Activated CD4-positive, alpha-beta T cell treated with anti-CD3 and anti-CD28 coated beads, Interleukin-2, amount 10 ng/mL, durations not matched to agents 7 days and 5 days (primary cell): Measurements from ENCODE around the gene POT1. TPM values are rescaled to one million over a fixed set of nuclear protein-coding genes. Genes with fewer than 3 reads are reported as not detected.

Experiments
- CTCF ChIA-PET: fragments of 350-600 bp; sonication (Branson Sonifier 250); formaldehyde crosslinking; loops from one replicate; lab custom pipeline; 2021; ENCODE audit warnings: antibody characterized with exemption; lab: Charles Lee
- POLR2A ChIA-PET: fragments of 350-600 bp; sonication (Branson Sonifier 250); formaldehyde crosslinking; loops from one replicate; lab custom pipeline; 2021; ENCODE audit warnings: antibody characterized with exemption; lab: Charles Lee
- DNase-seq: peaks from one replicate; pipeline ENCODE4 v3.0.0-alpha.2; 2020
- H3K27ac Mint-ChIP-seq: one replicate; pipeline ENCODE4 v1.8.0; 2021; ENCODE audit warnings: mild to moderate bottlenecking, moderate library complexity, mixed read lengths
- H3K27me3 Mint-ChIP-seq: one replicate; pipeline ENCODE4 v1.8.0; 2021; ENCODE audit warnings: mixed read lengths
- H3K36me3 Mint-ChIP-seq: one replicate; pipeline ENCODE4 v1.8.0; 2021; ENCODE audit warnings: low read depth, mixed read lengths
- H3K4me1 Mint-ChIP-seq: one replicate; pipeline ENCODE4 v1.8.0; 2021; ENCODE audit warnings: mixed read lengths
- H3K4me3 Mint-ChIP-seq: one replicate; pipeline ENCODE4 v1.8.0; 2021; ENCODE audit warnings: mild to moderate bottlenecking, moderate library complexity, mixed read lengths
- H3K9me3 Mint-ChIP-seq: one replicate; pipeline ENCODE4 v1.8.0; 2021; ENCODE audit warnings: mixed read lengths
- total RNA-seq, 2 experiments: library from RNA; stranded (reverse); gene quantifications; one replicate each; pipeline ENCODE4 v1.2.3, GENCODE V29; 2021

The POT1 gene
- total RNA-seq, 2 experiments from 2014 or later: 27.8 to 36.2 TPM

DNA sequence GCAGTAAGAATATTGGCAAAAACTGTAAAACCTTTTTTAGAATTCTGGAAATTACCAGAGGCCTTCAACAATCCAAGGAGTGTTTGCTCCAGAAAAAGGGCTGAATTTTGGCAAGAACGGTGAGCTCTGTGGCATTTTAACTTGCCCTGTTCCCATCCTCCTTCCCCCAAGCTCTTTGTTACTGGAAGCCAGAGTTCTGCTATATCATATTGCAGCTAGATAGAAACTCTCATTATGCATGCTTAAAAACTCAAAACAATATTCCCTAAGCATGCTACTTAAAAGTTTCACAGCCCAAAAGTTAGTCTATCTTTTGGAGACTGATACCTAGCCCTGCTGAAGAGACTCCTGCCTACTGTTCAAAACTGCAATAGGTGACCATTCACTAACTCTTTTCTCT lies 93.5 kb downstream of the POT1 start:
- no peaks in the 10 kb centered on the region for H3K9me3 Mint-ChIP-seq
- H3K4me1 Mint-ChIP-seq: no peaks in the 10 kb centered on the region
- H3K4me3 Mint-ChIP-seq: no peak overlapping the region
- POLR2A ChIA-PET: no interaction called here
- peaks cover 17% of the 10 kb centered on the region for H3K36me3 Mint-ChIP-seq
- no peak for DNase-seq
- no peaks in the 10 kb centered on the region for H3K27me3 Mint-ChIP-seq
- CTCF ChIA-PET: no interaction called here
- H3K27ac Mint-ChIP-seq: no peak overlapping the region

DNA sequence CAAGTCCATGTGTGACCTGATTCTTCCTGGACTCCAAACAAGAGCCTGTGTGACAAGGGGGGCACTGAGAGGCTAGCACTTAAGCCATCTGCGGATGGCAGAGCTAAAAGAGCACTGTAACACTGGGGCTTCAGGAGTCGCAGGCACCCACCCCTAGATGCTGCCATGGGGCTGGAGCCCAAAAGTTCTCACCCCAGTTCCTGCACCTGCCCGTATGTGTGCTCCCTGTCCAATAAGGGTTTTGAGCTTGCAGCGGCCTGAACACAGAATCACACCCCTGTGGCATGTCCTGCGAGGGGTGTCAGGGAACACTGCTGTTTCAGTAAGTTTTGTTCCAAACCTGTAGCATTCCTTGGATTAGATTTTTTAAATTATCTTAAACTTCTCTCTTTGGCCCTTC lies 110.8 kb downstream of the POT1 start:
- no peak for DNase-seq
- no peak overlapping the region for H3K4me3 Mint-ChIP-seq
- no peaks in the 10 kb centered on the region for H3K9me3 Mint-ChIP-seq
- POLR2A ChIA-PET: no interaction called here
- CTCF ChIA-PET: no interaction called here
- H3K27ac Mint-ChIP-seq: no peak overlapping the region
- peaks cover 5% of the 10 kb centered on the region for H3K27me3 Mint-ChIP-seq
- peaks cover 13% of the 10 kb centered on the region for H3K36me3 Mint-ChIP-seq
- peaks cover 4% of the 10 kb centered on the region for H3K4me1 Mint-ChIP-seq

DNA sequence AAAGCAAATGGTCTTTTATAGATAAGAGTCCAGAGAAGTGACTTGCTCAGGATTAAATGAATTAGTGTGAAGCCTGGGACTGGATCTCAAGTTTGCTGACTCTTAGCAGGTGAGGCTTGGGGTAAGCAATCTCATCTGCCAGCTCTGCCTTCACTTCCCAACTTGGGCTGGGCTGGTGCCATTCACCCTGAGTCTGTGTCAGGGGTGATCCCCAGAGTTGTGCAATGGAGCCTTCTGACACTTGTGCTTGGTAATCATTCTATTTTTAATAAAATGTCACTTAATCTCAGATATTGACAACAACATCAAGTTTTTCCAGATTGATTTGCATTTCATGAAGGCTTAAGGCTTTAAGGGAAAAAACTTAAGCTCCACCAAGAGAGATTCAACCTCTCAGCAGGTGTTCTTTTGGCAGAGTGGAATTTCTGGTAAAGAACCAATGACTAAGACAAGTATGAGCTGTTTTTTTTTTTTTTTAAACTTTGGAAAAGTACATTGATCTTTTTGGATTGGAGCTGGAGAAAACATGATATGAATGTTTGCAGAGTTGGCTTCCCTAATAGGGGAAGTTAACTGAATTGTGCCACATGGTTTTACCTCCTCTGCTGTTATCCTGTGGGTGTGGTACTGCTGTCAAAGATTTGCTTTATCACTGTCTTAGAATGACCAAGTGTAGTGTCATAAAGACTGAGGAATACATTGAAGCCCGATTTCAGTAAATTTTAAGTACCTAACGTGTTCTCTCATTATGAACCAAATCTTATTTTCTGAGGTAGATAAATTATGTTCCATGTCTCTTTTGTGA lies 115.4 kb downstream of the POT1 start:
- CTCF ChIA-PET: no interaction called here
- Mint-ChIP-seq H3K4me3 (no peak overlapping the region), H3K4me1 (no peaks in the 10 kb centered on the region), H3K27me3 (peaks cover 13% of the 10 kb centered on the region), H3K36me3 (no peaks in the 10 kb centered on the region), H3K27ac (no peak overlapping the region), H3K9me3 (no peaks in the 10 kb centered on the region)
- POLR2A ChIA-PET: interaction anchor here (0.6 kb wide), 1 partner anchor 926 kb away, joined by 5 read pairs; no protein-coding TSS in a partner anchor
- DNase-seq: no peak

DNA sequence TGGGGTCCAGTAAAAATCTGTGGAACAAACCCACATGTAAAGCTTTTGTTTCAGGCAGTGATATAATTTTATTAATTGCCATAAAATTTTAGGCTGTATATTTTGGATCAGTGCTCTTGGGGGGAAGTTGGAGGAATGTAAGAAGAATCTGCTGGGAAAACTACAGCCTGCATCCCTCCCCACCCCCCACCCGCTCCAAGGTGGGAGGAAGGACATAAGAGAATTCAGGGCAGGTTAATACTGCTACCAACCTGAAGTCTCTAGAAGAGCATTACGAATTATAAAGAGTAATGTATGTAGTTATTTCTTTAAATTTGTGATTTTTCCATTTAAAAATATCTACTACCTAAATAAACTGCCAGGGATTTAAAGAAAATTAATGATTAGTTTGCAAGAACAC lies 116.9 kb downstream of the POT1 start:
- H3K4me1 Mint-ChIP-seq: no peaks in the 10 kb centered on the region
- no peaks in the 10 kb centered on the region for H3K9me3 Mint-ChIP-seq
- no peak for DNase-seq
- H3K27me3 Mint-ChIP-seq: peaks cover 13% of the 10 kb centered on the region
- CTCF ChIA-PET: interaction anchor here (0.9 kb wide), 1 partner anchor 33 kb away, joined by 3 read pairs; no protein-coding TSS in a partner anchor
- POLR2A ChIA-PET: no interaction called here
- no peak overlapping the region for H3K27ac Mint-ChIP-seq
- no peak overlapping the region for H3K4me3 Mint-ChIP-seq
- H3K36me3 Mint-ChIP-seq: no peaks in the 10 kb centered on the region

DNA sequence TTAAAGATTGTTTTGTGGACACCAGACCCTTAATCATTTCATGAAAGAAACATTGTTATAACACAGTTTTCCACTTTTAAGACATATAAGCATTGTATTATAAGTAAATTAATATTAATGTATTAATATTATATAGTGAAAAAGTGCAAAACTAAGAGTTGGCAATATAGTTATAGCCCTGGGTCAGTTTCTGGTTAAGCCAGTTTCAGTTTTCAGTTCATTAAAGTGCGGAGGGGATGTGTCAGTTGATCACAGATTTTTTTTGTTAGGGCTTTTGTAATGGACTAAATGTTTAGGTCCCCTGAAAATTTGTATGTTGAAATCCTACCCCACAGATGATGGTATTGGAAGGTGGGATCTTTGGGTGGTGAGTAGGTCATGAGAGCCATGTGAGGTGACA lies 118.3 kb downstream of the POT1 start:
- no peaks in the 10 kb centered on the region for H3K36me3 Mint-ChIP-seq
- H3K4me3 Mint-ChIP-seq: no peak overlapping the region
- no peaks in the 10 kb centered on the region for H3K9me3 Mint-ChIP-seq
- no peaks in the 10 kb centered on the region for H3K4me1 Mint-ChIP-seq
- peaks cover 13% of the 10 kb centered on the region for H3K27me3 Mint-ChIP-seq
- no peak overlapping the region for H3K27ac Mint-ChIP-seq
- ChIA-PET CTCF (no interaction called here), POLR2A (no interaction called here)
- no peak for DNase-seq

DNA sequence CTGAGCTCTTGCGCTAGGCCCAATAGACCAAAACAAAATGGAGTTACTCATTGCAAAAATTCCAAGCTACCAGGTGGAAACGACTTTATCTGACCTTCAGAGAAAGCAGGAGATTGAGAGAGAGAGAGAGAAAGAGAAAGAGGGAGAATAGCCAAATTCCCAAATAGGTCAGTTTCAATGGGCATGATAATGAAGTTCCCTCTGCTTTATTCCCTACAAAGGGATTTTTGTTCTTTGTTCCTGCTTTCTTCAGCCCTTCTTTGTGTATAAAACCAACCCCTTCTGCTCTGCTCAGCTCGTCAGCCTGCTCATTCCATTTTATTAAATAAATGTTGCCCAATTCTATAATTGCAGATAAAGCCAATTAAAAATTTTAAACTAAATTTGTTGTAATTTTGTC lies 119.0 kb downstream of the POT1 start:
- no peak overlapping the region for H3K27ac Mint-ChIP-seq
- peaks cover 13% of the 10 kb centered on the region for H3K27me3 Mint-ChIP-seq
- no peaks in the 10 kb centered on the region for H3K36me3 Mint-ChIP-seq
- no peaks in the 10 kb centered on the region for H3K4me1 Mint-ChIP-seq
- H3K4me3 Mint-ChIP-seq: no peak overlapping the region
- POLR2A ChIA-PET: no interaction called here
- no peaks in the 10 kb centered on the region for H3K9me3 Mint-ChIP-seq
- DNase-seq: no peak
- CTCF ChIA-PET: no interaction called here

DNA sequence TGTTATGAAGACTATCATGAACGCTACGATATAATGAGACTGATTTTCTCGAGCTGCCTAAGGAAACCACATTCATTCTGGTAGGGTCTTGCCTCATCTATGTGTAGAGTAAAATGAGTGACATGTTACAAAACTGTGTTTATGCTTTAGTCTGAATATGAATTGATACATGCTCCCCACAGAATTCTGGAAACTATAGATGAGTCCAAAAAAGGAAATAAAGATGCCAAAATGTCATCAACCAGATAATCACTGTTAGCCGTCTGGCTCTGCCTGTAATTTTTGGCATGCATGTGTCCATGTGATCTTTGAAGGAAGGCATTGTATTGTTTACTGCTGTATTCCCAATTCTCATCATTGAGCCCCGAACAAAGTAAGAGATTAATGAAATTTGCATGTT lies 121.4 kb downstream of the POT1 start:
- no peak for DNase-seq
- no peaks in the 10 kb centered on the region for H3K4me1 Mint-ChIP-seq
- no peaks in the 10 kb centered on the region for H3K36me3 Mint-ChIP-seq
- POLR2A ChIA-PET: no interaction called here
- CTCF ChIA-PET: no interaction called here
- no peak overlapping the region for H3K27ac Mint-ChIP-seq
- no peak overlapping the region for H3K4me3 Mint-ChIP-seq
- peaks cover 4% of the 10 kb centered on the region for H3K27me3 Mint-ChIP-seq
- H3K9me3 Mint-ChIP-seq: no peaks in the 10 kb centered on the region

DNA sequence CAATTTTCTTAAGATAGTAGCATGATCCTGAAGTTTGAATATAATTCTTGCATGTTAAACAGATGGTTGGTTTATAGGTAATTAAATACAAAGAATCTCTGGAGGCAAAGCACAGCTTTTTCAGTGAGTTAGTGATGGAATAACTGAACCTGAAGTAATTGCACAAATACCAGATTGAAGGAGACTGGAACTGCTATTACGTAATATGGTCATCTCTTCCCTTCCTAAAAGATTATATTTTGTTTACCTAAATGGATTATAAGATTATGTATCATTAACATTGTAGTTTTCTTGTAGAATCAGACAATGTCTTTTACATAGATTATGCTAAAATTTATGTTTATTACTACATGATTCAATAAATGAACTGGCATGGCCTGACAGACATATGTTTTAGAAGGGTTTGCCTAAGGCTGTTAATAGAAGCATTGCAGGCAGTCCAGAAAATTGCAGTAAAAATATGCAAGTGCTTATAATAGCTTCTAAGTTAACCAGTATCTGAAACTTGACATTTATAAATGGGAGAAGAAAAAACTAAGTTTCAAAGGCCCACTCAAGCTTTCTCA lies 128.2 kb downstream of the POT1 start:
- Mint-ChIP-seq H3K27me3 (peaks cover 4% of the 10 kb centered on the region), H3K36me3 (no peaks in the 10 kb centered on the region), H3K4me1 (no peaks in the 10 kb centered on the region), H3K4me3 (no peak overlapping the region), H3K27ac (no peak overlapping the region), H3K9me3 (no peaks in the 10 kb centered on the region)
- CTCF ChIA-PET: no interaction called here
- no peak for DNase-seq
- POLR2A ChIA-PET: no interaction called here

DNA sequence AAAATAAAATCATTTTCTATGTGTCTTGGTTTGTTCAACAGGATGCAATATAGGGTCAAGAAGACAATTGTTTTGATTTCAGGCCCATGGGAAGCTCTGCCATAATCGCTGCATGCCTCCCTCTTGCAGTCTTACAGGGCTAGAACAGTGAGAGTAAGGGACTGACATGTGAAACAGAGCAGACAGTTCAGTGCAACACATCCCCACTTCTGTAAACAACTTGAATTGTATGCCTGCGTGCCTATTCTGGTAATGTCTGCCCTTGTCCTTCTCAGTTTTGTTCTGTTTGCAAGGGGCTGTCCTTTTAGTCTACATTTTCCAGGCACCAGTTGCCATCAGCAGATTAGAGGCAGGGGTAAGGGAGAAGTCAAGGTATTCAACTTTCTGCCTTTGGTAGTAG lies 129.2 kb downstream of the POT1 start:
- DNase-seq: no peak
- no peak overlapping the region for H3K4me3 Mint-ChIP-seq
- POLR2A ChIA-PET: no interaction called here
- H3K36me3 Mint-ChIP-seq: no peaks in the 10 kb centered on the region
- CTCF ChIA-PET: no interaction called here
- no peaks in the 10 kb centered on the region for H3K4me1 Mint-ChIP-seq
- no peak overlapping the region for H3K27ac Mint-ChIP-seq
- no peaks in the 10 kb centered on the region for H3K9me3 Mint-ChIP-seq
- peaks cover 4% of the 10 kb centered on the region for H3K27me3 Mint-ChIP-seq

DNA sequence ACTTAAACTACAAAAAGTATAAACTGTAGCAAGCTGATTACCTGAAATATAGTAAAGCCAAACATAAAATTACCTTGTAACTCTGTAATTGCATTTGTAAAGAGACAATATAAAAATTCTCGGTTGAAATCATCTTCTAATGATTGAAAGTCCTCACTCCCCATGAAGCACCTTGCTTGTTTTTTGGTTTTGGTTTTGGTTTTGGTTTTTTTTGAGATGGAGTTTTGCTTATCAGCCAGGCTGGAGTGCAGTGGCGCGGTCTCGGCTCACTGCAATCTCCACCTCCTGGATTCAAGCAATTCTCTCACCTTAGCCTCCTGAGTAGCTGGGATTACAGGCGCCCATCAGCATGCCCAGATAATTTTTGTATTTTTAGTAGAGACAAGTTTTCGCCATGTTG lies 130.2 kb downstream of the POT1 start:
- no peak for DNase-seq
- no peak overlapping the region for H3K4me3 Mint-ChIP-seq
- H3K27me3 Mint-ChIP-seq: peaks cover 4% of the 10 kb centered on the region
- H3K36me3 Mint-ChIP-seq: no peaks in the 10 kb centered on the region
- no peaks in the 10 kb centered on the region for H3K9me3 Mint-ChIP-seq
- no peak overlapping the region for H3K27ac Mint-ChIP-seq
- POLR2A ChIA-PET: no interaction called here
- no peaks in the 10 kb centered on the region for H3K4me1 Mint-ChIP-seq
- CTCF ChIA-PET: no interaction called here

DNA sequence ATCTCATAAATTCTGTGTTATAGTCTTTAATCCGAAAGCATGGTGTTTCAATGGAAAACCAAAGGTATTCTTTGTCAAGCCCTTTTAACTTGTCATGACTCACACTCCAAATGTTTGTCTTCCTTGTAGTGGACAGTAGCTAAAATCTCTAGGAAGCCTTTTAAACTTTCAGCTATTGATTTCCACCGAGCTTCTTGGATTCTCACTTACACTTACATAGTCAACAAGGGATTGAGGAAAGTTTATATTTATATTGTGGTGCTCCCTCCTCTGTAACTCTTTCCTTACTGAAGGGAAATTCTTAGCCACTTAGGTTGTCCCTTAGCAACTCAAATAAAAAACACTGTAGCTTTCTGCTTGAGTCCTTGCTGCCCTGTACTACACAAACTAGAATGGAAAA lies 132.9 kb downstream of the POT1 start:
- Mint-ChIP-seq H3K27ac (no peak overlapping the region), H3K9me3 (no peaks in the 10 kb centered on the region), H3K4me1 (no peaks in the 10 kb centered on the region), H3K27me3 (peaks cover 7% of the 10 kb centered on the region), H3K4me3 (no peak overlapping the region), H3K36me3 (no peaks in the 10 kb centered on the region)
- ChIA-PET CTCF (no interaction called here), POLR2A (no interaction called here)
- DNase-seq: no peak

DNA sequence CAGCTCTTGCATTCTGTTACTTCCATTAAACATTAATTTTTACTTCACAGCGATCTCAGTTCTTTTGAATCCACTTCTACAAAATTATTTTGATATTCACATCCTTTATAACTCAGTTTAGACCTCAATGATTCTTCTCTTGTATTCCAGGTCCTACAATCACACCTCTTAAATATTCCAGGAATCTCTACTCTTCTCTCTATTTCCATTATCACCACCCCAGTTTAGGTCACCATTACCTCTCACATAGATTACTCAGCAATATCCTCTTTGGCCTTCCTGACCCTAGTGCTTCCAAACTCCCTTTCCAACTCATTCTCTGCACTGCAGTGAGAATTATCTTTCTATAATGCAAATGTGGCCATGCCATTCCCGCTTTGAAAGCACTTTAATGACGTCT lies 136.9 kb downstream of the POT1 start:
- Mint-ChIP-seq H3K4me3 (no peak overlapping the region), H3K36me3 (no peaks in the 10 kb centered on the region), H3K9me3 (no peaks in the 10 kb centered on the region), H3K4me1 (no peaks in the 10 kb centered on the region), H3K27ac (no peak overlapping the region), H3K27me3 (peaks cover 19% of the 10 kb centered on the region)
- CTCF ChIA-PET: no interaction called here
- POLR2A ChIA-PET: no interaction called here
- no peak for DNase-seq

DNA sequence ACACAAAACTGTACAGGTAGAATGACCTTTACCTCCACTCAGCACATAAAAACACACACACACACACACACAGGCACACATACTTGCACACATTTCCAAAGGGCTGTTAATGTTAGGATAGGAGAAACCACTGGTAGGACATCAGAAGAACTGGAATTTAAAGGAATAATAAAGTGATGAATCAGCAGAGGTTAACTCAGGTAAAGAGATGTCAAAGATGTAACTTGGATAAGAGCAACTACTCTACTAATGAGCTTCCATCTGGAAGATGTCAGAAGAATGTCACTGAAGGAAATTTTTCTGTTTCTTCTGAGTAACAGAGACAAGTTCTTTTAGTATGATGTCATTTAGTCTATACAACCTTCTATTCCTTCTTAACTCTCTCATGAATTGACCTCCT lies 137.6 kb downstream of the POT1 start:
- ChIA-PET CTCF (no interaction called here), POLR2A (no interaction called here)
- Mint-ChIP-seq H3K4me1 (no peaks in the 10 kb centered on the region), H3K27ac (no peak overlapping the region), H3K36me3 (no peaks in the 10 kb centered on the region), H3K4me3 (no peak overlapping the region), H3K27me3 (peaks cover 24% of the 10 kb centered on the region), H3K9me3 (no peaks in the 10 kb centered on the region)
- no peak for DNase-seq

DNA sequence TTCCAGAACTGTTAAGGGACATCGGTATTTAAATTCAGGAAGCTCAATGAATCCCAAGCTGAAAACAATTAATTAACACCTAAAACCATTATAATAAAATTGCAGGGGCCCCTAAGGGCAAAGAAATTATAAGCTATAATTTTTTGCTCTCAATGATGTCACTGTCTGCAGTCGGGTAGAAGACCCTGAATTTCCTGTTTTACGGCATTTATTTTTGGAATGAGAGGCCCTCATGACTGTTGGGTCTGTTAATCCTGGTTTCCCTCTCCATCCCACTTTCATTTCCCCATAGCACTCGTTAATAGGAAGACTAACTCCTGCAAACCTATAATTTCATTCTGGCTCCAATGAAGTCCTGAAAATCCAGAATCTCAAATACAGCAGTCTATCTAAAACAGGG lies 138.2 kb downstream of the POT1 start:
- peaks cover 24% of the 10 kb centered on the region for H3K27me3 Mint-ChIP-seq
- no peak overlapping the region for H3K27ac Mint-ChIP-seq
- CTCF ChIA-PET: no interaction called here
- H3K9me3 Mint-ChIP-seq: no peaks in the 10 kb centered on the region
- DNase-seq: no peak
- no peaks in the 10 kb centered on the region for H3K4me1 Mint-ChIP-seq
- POLR2A ChIA-PET: no interaction called here
- no peak overlapping the region for H3K4me3 Mint-ChIP-seq
- no peaks in the 10 kb centered on the region for H3K36me3 Mint-ChIP-seq
